Prostate gland (tissue), 2 donors: ENCODE measurements around the gene AKT1.

ENCODE experiments used
- CTCF ChIP-seq, 4 experiments: fragments of 200-600 bp in 2 of 4; fragments of 450-650 bp in 2 of 4; sonication (generic) in 2 of 4; IDR thresholded peaks; 1 replicate in 3 of 4; 2 replicates in 1 of 4; pipeline ENCODE4 v1.5.1; 2016 to 2019; ENCODE audit warnings: antibody characterized with exemption in 4 of 4, mild to moderate bottlenecking in 2 of 4, moderate library complexity in 2 of 4
- POLR2A ChIP-seq: fragments of 450-650 bp; IDR thresholded peaks from one replicate; pipeline ENCODE4 v1.6.1; 2016; ENCODE audit warnings: antibody characterized with exemption, mild to moderate bottlenecking
- POLR2AphosphoS5 ChIP-seq: sonication (generic); formaldehyde crosslinking; IDR thresholded peaks from one replicate; pipeline ENCODE4 v1.6.1; 2017; ENCODE audit warnings: antibody characterized with exemption

GRCh38 chr14:104796687-104797081, 1.1 kb upstream of the AKT1 start:
- TF ChIP-seq CTCF (IDR thresholded peaks at IDR 0.05) (no peak), POLR2A (no peak), POLR2AphosphoS5 (no peak)
